ENCODE measurements around the gene TTC9B.
A peak's percentile ranks its signal among the peaks of the same experiment; 100 is the strongest.

Gene TTC9B

GRCh38 chr19:40234429-40235237 lies 16.4 kb upstream of the TTC9B start:
- H3K4me1 ChIP-seq (ENCODE audit: insufficient read depth, poor library complexity, severe bottlenecking): no peaks in the 10 kb centered on the region
- peaks cover 26% of the 10 kb centered on the region for H3K36me3 ChIP-seq (ENCODE audit: low read depth)

GRCh38 chr19:40233811-40234389 lies 15.7 kb upstream of the TTC9B start:
- H3K27me3 ChIP-seq (ENCODE audit: insufficient read depth, poor library complexity, severe bottlenecking): no peaks in the 10 kb centered on the region
- peaks cover 19% of the 10 kb centered on the region for H3K36me3 ChIP-seq (ENCODE audit: low read depth)
- DNase-seq (ENCODE audit: low spot score): peak; percentile 61
- H3K27ac ChIP-seq (ENCODE audit: poor library complexity, severe bottlenecking): no peak overlapping the region
- no peak overlapping the region for H3K4me3 ChIP-seq (ENCODE audit: severe bottlenecking)
- no peaks in the 10 kb centered on the region for H3K9me3 ChIP-seq (ENCODE audit: severe bottlenecking)
- no peaks in the 10 kb centered on the region for H3K4me1 ChIP-seq (ENCODE audit: insufficient read depth, poor library complexity, severe bottlenecking)
- ATAC-seq (ENCODE audit: low read depth): no peak
- no peak for TF ChIP-seq CTCF (IDR thresholded peaks at IDR 0.05; ENCODE audit: poor library complexity, severe bottlenecking)

More at GRCh38 chr19:40234429-40235237, 16.4 kb upstream of the TTC9B start:
- ATAC-seq (ENCODE audit: low read depth) (no peak), DNase-seq (ENCODE audit: low spot score) (peak; percentile 48)
- no peak for TF ChIP-seq CTCF (IDR thresholded peaks at IDR 0.05; ENCODE audit: poor library complexity, severe bottlenecking)
- Histone ChIP-seq H3K27me3 (ENCODE audit: insufficient read depth, poor library complexity, severe bottlenecking) (no peaks in the 10 kb centered on the region), H3K9me3 (ENCODE audit: severe bottlenecking) (no peaks in the 10 kb centered on the region), H3K4me3 (ENCODE audit: severe bottlenecking) (no peak overlapping the region), H3K27ac (ENCODE audit: poor library complexity, severe bottlenecking) (no peak overlapping the region)

GRCh38 chr19:40232949-40233810 lies 15.0 kb upstream of the TTC9B start:
- Histone ChIP-seq H3K4me3 (ENCODE audit: severe bottlenecking) (no peak overlapping the region), H3K9me3 (ENCODE audit: severe bottlenecking) (no peaks in the 10 kb centered on the region), H3K36me3 (ENCODE audit: low read depth) (peaks cover 19% of the 10 kb centered on the region; the same call in 1 of the 2 replicates), H3K27me3 (ENCODE audit: insufficient read depth, poor library complexity, severe bottlenecking) (no peaks in the 10 kb centered on the region), H3K4me1 (ENCODE audit: insufficient read depth, poor library complexity, severe bottlenecking) (no peaks in the 10 kb centered on the region), H3K27ac (ENCODE audit: poor library complexity, severe bottlenecking) (no peak overlapping the region)
- DNase-seq (ENCODE audit: low spot score) (peak; percentile 52), ATAC-seq (ENCODE audit: low read depth) (no peak)
- TF ChIP-seq CTCF (IDR thresholded peaks at IDR 0.05; ENCODE audit: poor library complexity, severe bottlenecking): no peak

GRCh38 chr19:40232479-40232878 lies 14.3 kb upstream of the TTC9B start:
- H3K4me3 ChIP-seq (ENCODE audit: severe bottlenecking): no peak overlapping the region

More at GRCh38 chr19:40232479-40232878, 14.3 kb upstream of the TTC9B start:
- Histone ChIP-seq H3K27ac (ENCODE audit: poor library complexity, severe bottlenecking) (no peak overlapping the region), H3K36me3 (ENCODE audit: low read depth) (peaks cover 19% of the 10 kb centered on the region; the same call in 1 of the 2 replicates), H3K9me3 (ENCODE audit: severe bottlenecking) (no peaks in the 10 kb centered on the region), H3K27me3 (ENCODE audit: insufficient read depth, poor library complexity, severe bottlenecking) (peaks cover 5% of the 10 kb centered on the region), H3K4me1 (ENCODE audit: insufficient read depth, poor library complexity, severe bottlenecking) (no peaks in the 10 kb centered on the region)
- TF ChIP-seq CTCF (IDR thresholded peaks at IDR 0.05; ENCODE audit: poor library complexity, severe bottlenecking): no peak
- ATAC-seq (ENCODE audit: low read depth): no peak
- no peak for DNase-seq (ENCODE audit: low spot score)

Data from RWPE2 (cell line).